Stimulated activated CD8-positive, alpha-beta memory T cell treated with anti-CD3 and anti-CD28 coated beads, Interleukin-4, amount 100 ng/mL, for 24 hours (primary cell): ENCODE results near the gene DSE.

ENCODE experiments used
- DNase-seq: peaks from one replicate; pipeline ENCODE4 v3.0.0-alpha.2; 2020; ENCODE audit warnings: low read depth

DSE gene

DNA sequence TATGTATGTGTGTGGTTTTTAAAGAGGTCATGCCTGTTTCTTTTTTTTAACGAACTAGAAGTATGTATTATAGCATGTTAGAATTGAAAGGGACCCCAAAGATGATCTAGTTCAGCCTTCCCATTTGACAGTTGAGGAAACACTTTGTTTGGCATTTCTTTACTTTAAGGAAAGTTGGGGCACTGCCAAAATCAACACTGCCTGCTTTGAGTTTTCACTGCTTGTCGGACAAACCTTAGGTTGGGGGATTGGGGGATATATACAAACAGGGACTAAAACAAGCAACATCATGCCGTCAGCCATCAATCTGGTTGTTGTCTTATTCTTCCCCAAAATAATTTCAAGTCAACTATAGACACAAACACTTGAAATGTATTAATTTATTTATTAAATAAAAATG is 76.3 kb downstream of the DSE start:
- DNase-seq, result no peak

DNA sequence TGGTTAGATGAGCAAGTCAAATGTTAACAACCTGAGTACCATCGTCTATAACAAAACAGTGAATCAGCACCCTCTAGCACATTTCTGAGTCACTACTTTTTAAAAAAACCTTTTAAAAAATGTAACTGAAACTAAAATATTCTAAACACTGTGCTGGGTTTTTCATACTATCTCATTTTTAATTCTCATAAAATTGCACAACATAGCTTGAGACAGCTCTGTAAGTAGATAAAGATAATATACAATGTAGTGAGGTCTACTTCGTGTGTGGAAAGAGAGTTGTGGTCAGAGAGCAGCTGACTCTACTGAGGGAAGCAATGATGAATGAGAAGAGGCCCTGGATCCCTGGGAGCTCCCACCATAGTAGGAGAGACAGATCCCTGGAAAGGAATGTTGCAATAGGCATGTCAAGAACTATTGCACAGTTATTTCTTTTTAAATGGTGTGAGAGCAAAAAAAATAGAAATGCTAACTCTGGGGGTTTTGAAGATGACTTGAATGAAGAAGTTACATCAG is 76.8 kb downstream of the DSE start:
- DNase-seq, result no peak

DNA sequence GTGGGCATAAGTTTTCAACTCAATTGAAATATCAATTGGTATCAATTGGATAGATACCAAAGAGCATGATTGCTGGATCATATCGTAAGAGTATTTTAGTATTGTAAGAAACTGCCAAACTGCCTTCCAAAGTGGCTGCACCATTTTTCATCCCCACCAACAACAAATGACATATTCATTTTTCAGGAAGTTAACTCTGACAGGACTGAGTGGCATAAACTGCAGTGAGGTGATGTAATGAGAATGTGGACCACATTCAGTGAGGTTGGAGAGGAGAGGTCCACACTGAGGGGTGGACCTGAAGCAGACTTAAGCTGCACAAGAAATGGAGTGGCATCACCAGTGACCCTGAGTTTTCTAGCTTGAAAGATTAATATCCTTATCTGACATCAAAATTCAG is 78.8 kb downstream of the DSE start:
- no peak for DNase-seq

DNA sequence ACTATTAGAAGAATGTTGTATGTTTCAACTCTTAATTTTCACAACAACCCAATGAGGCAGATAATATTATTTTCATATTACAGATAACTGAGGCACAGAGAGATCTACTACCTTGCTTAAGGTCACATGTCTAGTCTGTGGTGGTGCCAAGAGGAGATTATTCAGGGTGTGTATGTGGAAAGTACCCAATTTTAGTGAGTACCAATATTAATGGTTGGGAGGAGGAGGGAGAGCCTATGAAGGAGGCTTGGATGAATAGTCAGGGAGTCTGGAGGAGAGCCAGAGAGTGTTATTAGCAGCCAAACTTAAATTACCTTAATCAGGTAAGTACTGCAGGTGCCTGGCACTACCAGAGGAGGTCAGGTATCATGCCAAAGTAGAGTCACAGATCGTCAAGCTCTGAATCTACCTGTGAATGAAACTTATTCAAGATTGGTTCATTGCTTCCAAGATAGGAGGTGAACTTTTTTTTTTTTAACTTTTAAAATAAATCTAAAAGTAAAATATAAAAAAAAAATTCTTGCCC is 79.5 kb downstream of the DSE start:
- no peak for DNase-seq

DNA sequence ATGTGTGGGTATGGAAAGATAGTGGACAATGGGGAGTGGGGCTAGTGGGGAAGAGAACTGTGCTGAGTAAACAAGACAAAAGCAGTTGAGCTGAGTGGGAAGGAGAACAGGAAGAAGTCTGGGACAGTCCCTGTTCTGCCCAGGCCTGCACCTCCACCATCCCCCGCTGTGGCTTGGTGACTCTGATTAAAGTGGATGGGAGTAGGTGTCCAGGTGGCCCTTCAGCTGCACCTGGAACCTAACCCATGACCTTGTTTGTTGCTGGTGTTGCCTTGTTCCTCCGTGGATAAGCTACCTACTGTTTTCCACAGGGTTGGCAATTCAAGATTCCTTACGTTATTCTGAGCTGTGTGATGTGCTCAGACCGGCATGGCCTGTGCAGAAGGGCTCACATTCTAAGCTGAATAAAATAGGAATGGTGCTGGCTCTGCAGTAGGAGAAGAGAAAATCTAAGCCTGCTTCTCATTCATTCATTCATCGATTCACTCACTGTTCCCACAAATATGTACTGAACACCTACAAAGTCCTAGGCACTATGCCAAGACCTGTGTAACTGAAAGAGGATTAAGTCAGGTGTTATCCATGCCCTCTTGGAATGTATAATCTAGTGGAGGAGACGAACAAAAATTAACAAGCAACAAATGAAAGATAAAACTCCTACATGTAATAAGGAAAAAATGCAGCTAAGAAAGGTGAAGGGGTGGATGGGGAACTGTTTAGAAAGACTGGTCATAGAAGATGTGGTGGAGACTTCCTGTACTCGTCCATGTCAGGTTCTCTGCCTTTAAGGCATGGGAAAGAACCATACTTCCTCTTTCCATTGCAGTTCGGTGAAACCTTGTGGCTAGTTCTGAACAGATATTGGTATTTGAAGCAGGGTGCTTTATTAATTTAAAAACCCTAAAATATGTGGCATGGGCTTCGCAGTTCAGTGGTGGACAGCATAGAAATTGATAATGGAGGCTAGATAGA is 80.3 kb downstream of the DSE start:
- DNase-seq, result no peak

DNA sequence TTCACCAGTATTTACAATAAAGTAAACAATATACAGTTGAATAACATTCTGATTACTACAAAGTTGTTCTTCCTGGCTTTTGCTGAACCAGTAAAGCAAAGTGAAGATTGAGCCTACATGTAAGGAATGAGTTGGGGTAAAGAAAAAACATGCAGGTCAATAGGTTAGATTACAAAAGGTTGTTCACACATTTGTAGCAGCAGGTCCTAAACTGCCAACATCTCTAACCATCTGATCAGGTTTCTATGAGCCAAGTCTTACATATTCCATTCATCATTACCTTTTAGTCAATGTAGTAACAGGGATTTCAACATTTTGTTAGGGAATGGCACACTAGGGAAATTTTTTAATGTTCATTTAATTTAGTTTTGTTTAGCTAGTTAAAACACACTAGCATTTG is 81.2 kb downstream of the DSE start:
- DNase-seq, result no peak

DNA sequence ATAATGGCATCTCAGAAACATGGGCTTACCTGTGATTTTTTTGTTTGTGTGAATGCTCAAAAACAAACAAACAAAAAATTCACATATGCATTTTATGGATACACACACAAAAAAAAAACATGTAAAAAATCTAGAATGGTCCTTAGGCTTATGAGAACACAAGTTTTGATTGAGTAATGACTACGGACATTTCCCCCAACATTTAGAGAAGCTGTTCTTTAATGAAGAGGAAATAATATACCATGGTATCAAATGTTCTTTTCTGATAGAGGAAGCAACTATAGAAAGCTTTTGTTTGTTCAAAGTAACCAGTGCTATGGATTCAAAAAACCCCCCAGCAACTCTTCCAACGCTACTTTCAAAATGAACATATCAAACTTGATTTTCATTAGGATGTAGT is 81.8 kb downstream of the DSE start:
- DNase-seq, result no peak

DNA sequence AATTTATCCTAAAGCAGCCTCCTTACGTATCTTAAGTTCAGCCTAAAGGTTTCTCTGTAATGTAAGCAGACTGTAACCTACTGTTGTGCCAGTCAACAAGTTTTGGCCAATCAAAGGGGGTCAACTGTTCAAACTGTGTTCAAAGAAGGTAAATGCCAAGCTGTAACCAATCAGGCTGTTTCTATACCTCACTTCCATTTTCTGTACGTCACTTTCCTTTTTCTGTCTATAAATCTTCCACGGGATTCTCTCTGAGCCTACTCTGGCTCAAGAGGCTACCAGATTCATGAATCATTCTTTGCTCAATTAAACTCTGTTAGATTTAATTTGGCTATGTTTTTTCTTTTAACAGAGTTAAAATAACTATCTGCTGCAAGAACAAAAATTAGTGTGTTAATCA is 85.4 kb downstream of the DSE start:
- no peak for DNase-seq

DNA sequence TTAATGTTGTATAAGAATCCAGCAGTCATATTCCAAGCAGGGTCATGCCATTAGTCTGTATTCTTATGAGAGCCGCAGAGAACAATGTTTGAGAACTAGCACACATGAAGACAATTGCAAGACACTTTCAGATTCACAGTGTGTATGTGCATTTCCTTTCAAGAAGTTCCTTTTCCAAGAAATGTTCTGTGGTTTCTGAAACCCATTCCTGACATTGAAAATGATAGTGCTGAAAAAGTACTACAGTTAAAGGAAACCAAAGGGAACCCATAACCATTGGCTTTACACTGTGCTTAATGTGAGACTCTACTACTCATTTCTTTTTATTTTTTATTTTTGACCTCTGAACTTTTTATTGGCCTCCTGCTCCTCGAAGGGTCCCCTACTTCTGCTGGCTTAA is 86.2 kb downstream of the DSE start:
- DNase-seq, result no peak

DNA sequence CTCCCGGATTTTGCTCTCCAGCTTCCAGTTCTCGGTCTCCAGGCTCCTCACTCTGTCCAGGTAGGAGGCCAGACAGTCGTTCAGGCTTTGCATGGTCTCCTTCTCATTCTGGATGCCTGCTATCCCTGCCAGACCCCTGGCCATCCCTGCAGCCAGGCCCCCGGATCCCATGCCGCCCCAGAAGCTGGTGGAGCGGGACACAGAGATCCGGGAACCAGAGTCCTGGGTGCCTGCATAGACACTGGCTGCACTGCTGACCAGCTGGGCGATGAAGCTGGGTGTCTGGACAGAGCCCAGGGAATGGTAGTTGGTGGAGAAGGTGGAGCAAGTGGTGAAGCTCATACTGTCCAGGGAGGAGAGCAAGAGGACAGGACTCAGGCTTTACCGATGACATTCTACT is 87.5 kb downstream of the DSE start:
- DNase-seq, result no peak

DNA sequence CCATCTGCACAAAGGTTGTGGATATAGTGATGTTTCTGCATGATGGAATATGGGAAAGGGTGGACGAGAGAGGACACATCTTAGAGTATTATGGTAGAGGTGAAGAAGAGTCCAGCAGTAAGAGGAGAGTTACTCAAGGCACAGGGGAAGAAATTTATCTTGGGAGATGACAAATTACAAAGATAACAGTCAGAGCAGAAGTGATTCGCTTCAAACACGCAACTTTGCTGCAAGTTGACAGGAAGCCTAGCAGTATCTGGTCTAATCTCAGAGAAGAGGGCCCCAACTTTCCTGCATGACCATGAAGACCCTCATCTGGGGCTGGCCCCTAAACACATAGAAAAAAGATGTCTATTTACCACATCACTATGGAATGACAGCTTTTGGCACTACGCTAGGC is 89.2 kb downstream of the DSE start:
- DNase-seq, result no peak

DNA sequence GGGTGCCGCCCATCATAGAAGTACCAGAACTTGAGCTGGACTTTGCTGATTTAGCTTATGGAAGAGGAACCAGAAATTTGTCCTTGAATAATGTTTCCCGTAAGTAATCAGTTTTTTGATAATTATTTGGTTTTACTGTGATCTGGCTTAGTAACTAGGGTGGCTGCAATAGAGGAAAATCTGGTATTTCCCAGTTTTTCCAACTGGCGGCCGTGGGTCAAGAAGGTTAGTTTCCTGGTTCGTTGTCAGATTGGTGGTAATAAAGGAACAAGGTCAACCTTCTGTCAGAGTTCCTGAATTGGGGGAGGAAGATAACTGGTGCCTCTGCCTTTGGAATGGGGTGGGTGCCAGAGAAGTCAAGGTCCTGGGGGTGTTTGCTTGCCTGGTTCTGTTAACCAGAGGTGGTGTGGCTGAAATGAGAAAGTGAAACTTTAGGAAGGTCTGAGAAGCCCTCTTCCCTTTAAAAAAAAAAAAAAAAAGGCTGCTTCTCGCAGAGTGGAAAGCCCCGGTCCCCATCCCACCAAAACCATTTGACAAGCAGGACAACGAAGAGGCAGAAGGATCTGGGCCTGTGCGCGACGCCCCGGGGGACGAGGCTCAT is 90.7 kb downstream of the DSE start, which contains the start of gene CALHM6:
Gene CALHM6, plus strand, starts transcription at position 45 of the 601 bp plus-strand sequence. Its CDS starts 555 bp downstream, at position 600.
- no peak for DNase-seq

DNA sequence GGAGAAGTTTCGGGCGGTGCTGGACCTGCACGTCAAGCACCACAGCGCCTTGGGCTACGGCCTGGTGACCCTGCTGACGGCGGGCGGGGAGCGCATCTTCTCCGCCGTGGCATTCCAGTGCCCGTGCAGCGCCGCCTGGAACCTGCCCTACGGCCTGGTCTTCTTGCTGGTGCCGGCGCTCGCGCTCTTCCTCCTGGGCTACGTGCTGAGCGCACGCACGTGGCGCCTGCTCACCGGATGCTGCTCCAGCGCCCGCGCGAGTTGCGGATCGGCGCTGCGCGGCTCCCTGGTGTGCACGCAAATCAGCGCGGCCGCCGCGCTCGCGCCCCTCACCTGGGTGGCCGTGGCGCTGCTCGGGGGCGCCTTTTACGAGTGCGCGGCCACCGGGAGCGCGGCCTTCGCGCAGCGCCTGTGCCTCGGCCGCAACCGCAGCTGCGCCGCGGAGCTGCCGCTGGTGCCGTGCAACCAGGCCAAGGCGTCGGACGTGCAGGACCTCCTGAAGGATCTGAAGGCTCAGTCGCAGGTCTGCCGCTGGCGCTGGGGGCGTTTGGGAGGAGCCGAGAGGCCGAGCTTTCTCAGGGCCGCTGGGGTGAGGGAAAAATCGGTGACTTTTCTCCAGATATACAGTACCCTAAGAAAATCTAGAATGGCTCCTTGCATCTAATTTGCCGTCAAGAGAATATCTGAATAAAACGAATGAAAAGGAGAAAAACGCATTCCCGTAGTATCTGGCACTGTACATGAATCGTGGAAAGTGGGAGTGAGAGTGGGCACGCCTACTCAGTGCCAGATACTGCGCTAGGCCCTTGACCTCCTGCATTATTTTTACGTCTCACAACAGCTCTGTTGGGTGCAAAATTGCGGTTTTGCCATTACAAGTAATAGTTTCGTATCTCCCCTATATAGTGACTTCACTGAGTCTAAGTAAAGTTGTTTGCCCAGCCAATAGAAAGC is 91.5 kb downstream of the DSE start:
- DNase-seq, result peak; percentile 17

DNA sequence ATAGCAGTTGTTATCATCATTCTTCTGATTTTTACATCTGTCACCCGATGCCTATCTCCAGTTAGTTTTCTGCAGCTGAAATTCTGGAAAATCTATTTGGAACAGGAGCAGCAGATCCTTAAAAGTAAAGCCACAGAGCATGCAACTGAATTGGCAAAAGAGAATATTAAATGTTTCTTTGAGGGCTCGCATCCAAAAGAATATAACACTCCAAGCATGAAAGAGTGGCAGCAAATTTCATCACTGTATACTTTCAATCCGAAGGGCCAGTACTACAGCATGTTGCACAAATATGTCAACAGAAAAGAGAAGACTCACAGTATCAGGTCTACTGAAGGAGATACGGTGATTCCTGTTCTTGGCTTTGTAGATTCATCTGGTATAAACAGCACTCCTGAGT is 92.6 kb downstream of the DSE start:
- DNase-seq, result no peak

DNA sequence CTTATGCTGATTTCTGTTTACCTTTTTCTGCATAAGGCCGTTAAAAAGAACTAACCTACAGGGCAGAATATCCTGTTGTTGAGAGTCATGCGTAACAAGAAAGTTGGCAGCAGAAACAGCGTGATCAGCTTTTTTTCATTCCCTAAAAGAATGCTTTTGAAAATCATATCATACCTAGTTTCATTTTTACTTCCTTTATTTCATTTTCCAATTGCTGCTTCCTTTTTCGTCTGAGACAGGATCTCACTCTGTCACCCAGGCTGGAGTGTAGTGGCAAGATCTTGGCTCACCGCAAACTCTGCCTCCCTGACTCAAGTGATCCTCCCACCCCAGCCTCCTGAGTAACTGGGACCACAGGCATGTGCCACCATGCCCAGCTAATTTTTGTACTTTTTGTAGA is 94.5 kb downstream of the DSE start:
- DNase-seq, result no peak

DNA sequence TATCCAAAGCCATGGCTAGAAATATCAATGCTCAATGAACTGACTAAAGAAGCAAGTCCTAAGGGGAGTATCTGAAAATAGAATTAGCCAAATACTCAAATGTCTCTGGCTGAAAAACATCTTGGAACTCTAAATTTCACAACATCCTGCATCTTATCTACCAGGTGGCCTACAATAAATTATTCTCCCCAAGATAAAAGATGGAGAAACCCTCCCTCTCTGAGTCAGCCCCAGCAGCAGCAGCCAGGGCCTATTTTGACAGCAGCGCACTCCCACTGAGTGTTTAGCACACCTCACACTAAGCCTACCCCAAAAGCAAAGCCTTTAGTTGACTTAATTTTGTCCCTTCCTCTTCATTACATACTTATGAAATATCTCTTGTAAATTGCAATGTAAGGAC is 96.3 kb downstream of the DSE start:
- DNase-seq, result no peak

DNA sequence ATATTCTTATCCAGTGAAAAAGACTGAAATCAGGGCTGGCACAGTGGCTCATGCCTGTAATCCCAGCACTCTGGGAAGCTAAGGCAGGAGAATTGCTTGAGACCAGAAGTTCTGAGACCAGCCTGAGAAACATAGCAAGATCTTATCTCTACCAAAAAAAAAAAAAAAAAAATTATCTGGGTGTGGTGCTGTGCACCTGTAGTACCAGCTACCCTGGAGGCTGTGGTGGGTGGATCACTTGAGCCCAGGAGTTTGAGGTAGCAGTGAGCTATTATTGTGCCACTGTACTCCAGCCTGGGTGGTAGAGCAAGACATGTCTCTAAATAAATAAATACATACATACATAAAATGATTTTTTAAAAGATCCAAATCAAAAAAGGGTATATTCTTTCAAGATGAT is 96.8 kb downstream of the DSE start:
- DNase-seq, result no peak

DNA sequence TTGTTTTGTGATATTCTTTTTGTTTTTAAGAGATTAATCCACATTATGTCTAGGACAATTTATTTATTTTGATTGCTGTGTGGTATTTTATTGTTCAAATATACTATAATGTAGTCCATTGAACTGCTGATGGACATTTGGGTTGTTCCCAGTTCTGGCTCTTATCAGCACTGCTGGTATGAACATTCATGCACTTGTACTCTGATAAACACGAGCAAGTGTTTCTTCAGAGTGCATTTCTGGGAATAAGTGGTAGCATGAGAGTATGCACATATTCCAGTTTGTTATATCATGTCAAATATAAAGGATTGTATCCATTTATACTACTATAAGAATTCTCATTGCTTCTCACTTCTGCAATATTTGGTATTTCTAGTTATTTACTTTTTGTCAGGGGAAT is 97.5 kb downstream of the DSE start:
- no peak for DNase-seq

DNA sequence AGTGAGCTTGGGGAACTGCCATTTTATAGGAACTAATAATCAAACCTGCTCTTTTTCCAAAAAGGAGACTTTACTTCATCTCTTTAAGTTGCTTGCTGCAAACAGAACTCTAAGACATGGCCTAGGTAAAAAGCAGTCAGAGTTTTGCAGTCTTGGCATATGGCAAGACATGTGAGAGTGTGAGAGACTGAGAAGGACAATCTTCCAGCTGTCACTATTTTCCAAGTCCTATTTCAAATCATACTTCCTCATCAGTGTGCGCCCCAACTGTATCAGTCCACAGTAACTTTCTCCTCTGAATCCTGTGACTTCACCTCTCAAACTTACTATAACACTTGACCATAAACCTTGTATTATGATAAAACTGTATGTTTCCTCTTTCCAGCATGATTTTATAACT is 100.8 kb downstream of the DSE start:
- DNase-seq, result no peak

DNA sequence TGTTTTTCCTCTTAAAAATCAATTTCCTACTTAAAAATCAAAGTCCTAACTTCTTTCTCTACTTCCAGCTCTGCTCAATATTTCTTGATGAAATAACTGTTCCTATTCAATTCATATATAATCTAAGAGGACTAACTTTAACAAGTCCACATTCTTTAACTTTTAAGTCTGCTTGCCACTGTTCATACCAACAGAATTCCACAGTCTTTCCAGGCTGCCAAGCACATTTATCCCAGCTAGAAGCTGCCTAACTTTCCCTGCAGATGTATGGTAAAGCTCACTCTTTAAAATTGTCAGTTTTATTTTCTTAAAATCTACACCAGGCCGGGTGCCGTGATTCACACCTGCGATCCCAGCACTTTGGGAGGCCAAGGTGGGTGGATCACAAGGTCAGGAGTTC is 102.0 kb downstream of the DSE start:
- no peak for DNase-seq

DNA sequence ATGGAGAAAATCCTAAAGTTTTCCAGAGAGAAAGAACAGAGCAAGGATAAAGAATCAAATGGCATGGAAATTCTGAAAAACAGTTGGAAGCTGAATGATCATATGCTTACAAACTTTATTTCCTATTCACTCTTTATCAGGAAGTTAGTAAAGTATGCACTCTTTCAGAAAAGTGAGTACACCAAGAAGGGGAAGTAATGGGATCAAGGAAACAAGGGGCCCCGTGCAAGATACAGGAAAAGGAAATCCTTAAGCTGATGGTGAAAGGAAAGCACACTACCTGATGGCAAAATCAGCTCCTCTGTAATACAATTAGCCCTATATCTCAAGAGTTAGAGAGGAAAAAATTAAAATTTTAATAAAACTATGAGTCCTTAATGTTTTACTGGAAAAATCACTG is 104.4 kb downstream of the DSE start:
- DNase-seq, result no peak
